ENCODE measurements around the gene ATP8A1. TPM values are rescaled to one million over a fixed set of nuclear protein-coding genes. Genes with fewer than 3 reads are reported as not detected.

Gene ATP8A1
- total RNA-seq, 6 donors from 2014 or later, result 39.5 to 264 (median 144) TPM

GRCh38 chr4:42560467-42560861 is 96.4 kb downstream of the ATP8A1 start:
- TF ChIP-seq CTCF (IDR thresholded peaks at IDR 0.05), result no peak
- TF ChIP-seq POLR2AphosphoS5 (IDR thresholded peaks at IDR 0.05), result no peak
- TF ChIP-seq EP300 (IDR thresholded peaks at IDR 0.05), result no peak
- no peak for TF ChIP-seq POLR2A (IDR thresholded peaks at IDR 0.05)
- Histone ChIP-seq H3K36me3 (peaks cover 0 to 21% (median 6%) of the 10 kb centered on the region in 4 donors), H3K27me3 (no peaks in the 10 kb centered on the region), H3K4me1 (peaks cover 0 to 6% (median 2%) of the 10 kb centered on the region in 4 donors), H3K27ac (no peak overlapping the region), H3K9me3 (no peaks in the 10 kb centered on the region), H3K4me3 (no peak overlapping the region)
- 71 to 73% methylated on average over 3 of the region's 3 CpGs for WGBS, 2 donors
- ATAC-seq (ENCODE audit: low FRiP score in 2 of 2) (no peak), DNase-seq (no peak)

GRCh38 chr4:42558156-42558555 is 98.7 kb downstream of the ATP8A1 start:
- WGBS, 2 donors, result 48 to 57% methylated on average over 1 of the region's 1 CpG
- no peak for ATAC-seq (ENCODE audit: low FRiP score in 2 of 2)
- H3K4me3 ChIP-seq, result no peak overlapping the region

GRCh38 chr4:42555828-42556227 is 101.1 kb downstream of the ATP8A1 start:
- Histone ChIP-seq H3K27ac (no peak overlapping the region), H3K9me3 (no peaks in the 10 kb centered on the region), H3K4me1 (peaks cover 0 to 2% (median 0%) of the 10 kb centered on the region in 4 donors), H3K4me3 (no peak overlapping the region), H3K36me3 (peaks cover 0 to 22% (median 4%) of the 10 kb centered on the region in 4 donors), H3K27me3 (no peaks in the 10 kb centered on the region)
- ATAC-seq (ENCODE audit: low FRiP score in 2 of 2) (no peak), DNase-seq (no peak)
- TF ChIP-seq CTCF (IDR thresholded peaks at IDR 0.05) (no peak), EP300 (IDR thresholded peaks at IDR 0.05) (no peak), POLR2AphosphoS5 (IDR thresholded peaks at IDR 0.05) (no peak), POLR2A (IDR thresholded peaks at IDR 0.05) (no peak)

More at GRCh38 chr4:42558156-42558555, 98.7 kb downstream of the ATP8A1 start:
- no peak for TF ChIP-seq CTCF (IDR thresholded peaks at IDR 0.05)
- TF ChIP-seq POLR2A (IDR thresholded peaks at IDR 0.05), result no peak
- no peak for TF ChIP-seq EP300 (IDR thresholded peaks at IDR 0.05)
- TF ChIP-seq POLR2AphosphoS5 (IDR thresholded peaks at IDR 0.05), result no peak
- DNase-seq, result no peak
- no peaks in the 10 kb centered on the region for H3K9me3 ChIP-seq
- no peaks in the 10 kb centered on the region for H3K27me3 ChIP-seq
- peaks cover 0 to 28% (median 6%) of the 10 kb centered on the region in 4 donors for H3K36me3 ChIP-seq
- peaks cover 0 to 6% (median 2%) of the 10 kb centered on the region in 4 donors for H3K4me1 ChIP-seq
- no peak overlapping the region for H3K27ac ChIP-seq

GRCh38 chr4:42554072-42554471 is 102.8 kb downstream of the ATP8A1 start:
- no peak for ATAC-seq (ENCODE audit: low FRiP score in 2 of 2)
- TF ChIP-seq POLR2AphosphoS5 (IDR thresholded peaks at IDR 0.05) (no peak), POLR2A (IDR thresholded peaks at IDR 0.05) (no peak), EP300 (IDR thresholded peaks at IDR 0.05) (no peak), CTCF (IDR thresholded peaks at IDR 0.05) (no peak)
- 95 to 99% methylated on average over 3 of the region's 3 CpGs for WGBS, 2 donors
- no peak for DNase-seq
- Histone ChIP-seq H3K4me1 (no peaks in the 10 kb centered on the region), H3K36me3 (peaks cover 0 to 34% (median 7%) of the 10 kb centered on the region in 4 donors), H3K9me3 (no peaks in the 10 kb centered on the region), H3K27me3 (no peaks in the 10 kb centered on the region), H3K27ac (no peak overlapping the region), H3K4me3 (no peak overlapping the region)

GRCh38 chr4:42549896-42550295 is 107.0 kb downstream of the ATP8A1 start:
- Histone ChIP-seq H3K4me1 (no peaks in the 10 kb centered on the region), H3K4me3 (no peak overlapping the region), H3K9me3 (no peaks in the 10 kb centered on the region), H3K36me3 (peaks cover 0 to 32% (median 7%) of the 10 kb centered on the region in 4 donors), H3K27ac (no peak overlapping the region), H3K27me3 (no peaks in the 10 kb centered on the region)
- TF ChIP-seq POLR2A (IDR thresholded peaks at IDR 0.05), result no peak
- TF ChIP-seq CTCF (IDR thresholded peaks at IDR 0.05), result no peak
- no peak for TF ChIP-seq EP300 (IDR thresholded peaks at IDR 0.05)
- TF ChIP-seq POLR2AphosphoS5 (IDR thresholded peaks at IDR 0.05), result no peak
- no peak for DNase-seq
- 79 to 96% methylated on average over 1 of the region's 1 CpG for WGBS, 2 donors
- no peak for ATAC-seq (ENCODE audit: low FRiP score in 2 of 2)

Measured in upper lobe of left lung (tissue), 6 donors.